ENCODE results near the gene TMEM50B. TPM values are rescaled to one million over a fixed set of nuclear protein-coding genes. Genes with fewer than 3 reads are reported as not detected.
A peak's percentile ranks its signal among the peaks of the same experiment; 100 is the strongest.
"Not testable (repeated sequence)": the region's sequence is repeated elsewhere in the genome, so short reads cannot be mapped to it uniquely, and the experiment has no call there.

Gene TMEM50B
- total RNA-seq, 1 experiment from 2014 or later = 8.0 TPM

DNA sequence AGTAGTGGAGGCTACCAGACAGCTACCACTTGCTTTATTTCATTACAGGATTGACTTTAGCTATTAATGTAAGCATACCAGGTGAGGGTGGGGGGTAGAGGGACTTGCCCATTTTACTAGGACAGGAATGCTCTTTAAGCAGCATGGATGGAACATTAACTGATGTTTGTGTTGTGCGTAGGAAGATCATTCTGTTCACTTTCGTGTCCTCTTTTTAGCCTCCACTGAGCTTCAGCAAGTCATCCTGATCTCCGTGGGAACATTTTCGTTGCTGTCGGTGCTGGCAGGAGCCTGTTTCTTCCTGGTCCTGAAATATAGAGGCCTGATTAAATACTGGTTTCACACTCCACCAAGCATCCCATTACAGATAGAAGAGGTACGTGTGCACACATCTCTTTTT, 47.3 kb downstream of the TMEM50B start:
- DNase-seq (ENCODE audit: low spot score) = no peak

DNA sequence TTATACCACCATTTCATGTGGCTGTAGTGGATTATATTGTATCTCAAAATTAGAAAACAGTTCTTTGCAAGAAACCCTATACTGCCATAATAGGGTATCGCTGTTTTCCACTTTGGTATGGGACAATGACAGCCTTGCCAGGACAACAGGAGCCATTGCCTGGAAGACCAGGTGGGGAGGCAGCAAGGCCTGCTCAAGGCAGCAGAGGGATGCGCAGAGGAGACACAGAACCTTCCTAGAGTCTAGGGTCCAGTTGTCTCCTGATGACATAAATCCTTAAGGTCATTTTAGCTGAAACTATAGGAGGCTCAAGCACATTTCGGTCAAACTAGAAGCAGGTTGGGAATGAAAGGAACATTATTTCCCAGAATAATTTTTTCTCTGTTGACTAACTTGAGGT, 48.9 kb downstream of the TMEM50B start:
- DNase-seq (ENCODE audit: low spot score) = no peak

DNA sequence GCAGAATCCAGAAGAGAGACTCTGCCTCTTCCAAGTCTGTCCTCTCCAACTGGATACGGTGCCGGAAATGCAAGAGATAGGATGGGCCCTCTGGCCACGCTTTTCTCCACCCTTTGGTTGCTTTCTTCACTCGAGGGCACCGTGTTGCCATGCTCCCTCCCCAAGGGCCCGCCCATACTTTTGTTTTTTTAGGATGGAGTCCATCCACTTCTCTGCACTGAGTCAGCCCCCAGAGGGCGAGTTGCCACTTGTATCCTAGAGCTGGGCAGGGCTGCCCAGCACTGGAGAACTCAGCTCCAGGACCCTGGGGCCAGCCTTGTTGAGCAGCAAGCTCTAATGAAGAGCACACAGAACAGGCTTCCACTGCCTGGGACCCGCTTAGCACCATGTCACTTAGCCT, 51.1 kb downstream of the TMEM50B start:
- DNase-seq (ENCODE audit: low spot score) = no peak

DNA sequence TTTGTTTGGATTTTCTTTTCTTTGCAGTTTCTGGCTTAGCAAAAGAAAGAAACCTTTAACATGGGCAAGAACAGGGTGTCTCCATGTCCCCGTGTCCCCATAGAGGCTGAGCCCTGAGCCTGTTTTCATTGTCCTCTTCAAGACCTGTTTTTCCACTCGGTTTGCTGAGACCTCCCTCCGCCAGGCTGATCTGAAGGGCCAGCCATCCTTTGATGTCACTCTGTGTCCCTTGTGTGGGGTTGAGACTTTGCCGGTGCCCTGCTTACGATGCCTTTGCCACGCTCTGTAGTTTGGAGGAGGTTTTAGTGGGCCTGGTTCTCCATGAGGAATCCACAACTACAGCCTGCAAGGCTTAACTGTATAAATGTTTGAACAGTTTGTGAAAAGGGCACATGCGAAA, 52.7 kb downstream of the TMEM50B start:
- DNase-seq (ENCODE audit: low spot score) = no peak

DNA sequence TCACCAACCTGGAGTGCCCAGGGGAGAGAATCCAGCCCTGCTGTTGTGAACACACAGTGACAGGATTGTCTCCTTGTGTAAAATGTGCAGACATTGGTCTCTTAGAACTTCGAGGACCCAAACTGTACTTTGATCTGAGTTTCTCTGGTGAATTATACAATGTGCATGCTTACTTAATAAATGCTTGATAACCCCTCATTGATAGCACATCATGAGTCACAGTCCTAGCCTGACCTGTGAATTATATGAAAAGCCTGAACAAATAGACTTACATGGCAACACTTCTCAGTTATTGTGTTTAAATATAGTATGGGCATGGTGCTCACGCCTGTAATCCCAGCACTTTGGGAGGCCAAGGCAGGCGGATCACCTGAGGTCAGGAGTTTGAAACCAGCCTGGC, 53.9 kb downstream of the TMEM50B start:
- no peak for DNase-seq (ENCODE audit: low spot score)

DNA sequence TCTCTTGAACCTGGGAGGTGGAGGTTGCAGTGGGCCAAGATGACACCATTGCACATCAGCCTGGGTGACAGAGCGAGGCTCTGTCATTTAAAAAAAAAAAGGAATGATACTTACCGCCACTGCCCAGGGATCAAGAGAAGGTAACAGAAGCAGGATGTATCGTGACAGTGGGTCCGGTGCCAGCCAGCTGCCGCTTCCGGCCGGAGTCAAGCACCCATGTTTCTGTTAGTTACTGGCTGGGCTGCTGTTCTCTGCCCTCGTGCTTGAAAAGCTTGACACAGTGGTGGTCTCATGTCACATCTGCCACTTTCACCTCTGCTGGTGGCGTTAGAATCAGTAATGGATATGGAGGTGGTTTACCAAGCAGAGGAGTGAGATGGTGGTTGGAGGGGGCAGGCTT, 55.6 kb downstream of the TMEM50B start:
- no peak for DNase-seq (ENCODE audit: low spot score)

DNA sequence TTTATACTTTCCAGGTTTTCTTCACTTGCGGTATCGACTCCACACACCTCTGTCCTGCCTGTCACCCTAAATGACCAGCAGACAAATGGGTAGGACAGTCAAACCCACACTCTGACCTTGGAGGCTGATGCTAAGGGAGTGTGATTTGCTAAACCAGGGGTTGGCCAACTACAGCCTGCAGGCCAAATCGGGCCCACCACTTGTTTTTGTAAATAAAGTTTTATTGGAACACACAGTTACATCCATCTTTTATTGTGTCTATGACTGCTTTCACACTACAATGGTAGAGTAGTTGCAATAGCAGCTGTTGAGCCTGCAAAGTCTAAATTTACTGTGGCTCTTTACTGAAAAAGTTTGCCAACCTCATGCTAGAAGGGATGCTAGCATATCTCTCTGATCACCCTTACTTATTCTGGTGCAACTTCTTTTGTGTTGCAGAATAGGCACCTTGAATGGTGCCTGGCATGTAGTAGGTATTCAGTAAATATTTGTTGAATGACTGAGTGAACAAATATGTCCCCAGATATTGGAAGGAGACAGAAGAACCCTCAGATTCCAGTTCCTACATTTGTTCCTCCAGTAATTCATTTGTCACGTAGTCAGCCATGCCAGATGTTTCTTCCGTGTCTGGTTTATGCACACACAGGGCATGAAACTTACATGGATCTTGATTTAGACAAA, 57.9 kb downstream of the TMEM50B start:
- no peak for DNase-seq (ENCODE audit: low spot score)

DNA sequence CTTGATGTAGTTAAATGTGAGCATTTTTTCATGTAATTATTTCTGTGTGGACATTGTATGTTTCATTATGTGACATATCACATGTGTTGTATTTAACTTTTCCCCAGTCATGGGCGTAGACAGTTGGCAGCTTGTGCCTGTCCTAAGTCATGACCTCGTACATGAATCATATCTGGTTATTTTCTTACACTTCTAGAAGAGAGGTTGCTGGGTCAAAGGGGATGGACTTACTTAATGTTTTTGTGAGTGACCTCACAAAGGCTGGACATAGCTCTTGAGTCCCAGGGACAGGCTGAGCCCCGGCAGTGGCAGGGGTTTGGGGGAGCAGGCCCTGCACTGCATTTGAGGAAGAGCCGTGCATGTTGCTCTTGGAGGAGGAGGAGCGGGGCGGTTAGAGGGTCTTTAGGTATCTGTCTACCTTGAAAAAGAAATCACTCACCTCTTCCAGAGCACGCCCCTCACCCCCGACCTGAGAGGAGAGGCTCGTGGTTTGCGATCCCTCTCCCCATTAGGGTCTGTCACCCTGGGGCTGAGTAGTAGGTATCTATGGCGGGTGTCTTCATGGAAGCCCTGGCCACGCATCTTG, 60.1 kb downstream of the TMEM50B start:
- DNase-seq (ENCODE audit: low spot score) = peak; percentile 45

DNA sequence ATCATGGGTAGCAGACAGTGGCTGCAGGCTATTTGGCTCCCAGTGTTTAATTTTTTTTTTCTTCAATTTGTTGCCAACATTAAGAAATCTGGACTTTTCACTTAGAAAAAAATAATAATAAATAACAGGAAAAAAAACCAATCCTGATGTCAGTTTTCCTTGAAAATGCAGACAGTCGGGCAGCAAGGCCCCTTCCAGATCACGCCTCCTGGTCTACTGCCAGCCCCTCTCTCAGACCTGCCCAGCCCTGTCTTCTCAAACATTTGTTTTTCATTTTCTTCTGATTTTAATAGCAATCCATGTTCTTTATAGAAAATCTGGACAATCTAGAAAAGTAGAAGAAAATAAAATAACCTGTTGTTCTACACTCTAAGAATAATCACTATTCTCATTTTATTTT, 61.1 kb downstream of the TMEM50B start:
- no peak for DNase-seq (ENCODE audit: low spot score)

DNA sequence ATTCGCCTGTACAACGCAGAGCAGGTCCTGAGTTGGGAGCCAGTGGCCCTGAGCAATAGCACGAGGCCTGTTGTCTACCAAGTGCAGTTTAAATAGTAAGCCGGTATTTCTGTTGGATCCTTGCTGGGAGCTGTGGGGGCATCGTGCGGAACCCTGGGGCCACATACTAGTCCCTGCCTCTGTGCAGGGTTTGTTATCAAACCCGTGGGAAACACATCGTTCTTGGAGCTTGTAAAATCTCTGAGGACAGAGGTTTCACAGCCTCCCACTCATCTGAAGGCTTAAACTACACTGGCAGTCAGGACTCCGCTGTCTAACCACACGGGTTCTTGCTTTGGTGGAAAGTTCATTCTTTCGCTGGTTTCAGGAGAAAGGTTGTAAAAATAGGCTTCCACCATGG, 64.8 kb downstream of the TMEM50B start:
- no peak for DNase-seq (ENCODE audit: low spot score)

DNA sequence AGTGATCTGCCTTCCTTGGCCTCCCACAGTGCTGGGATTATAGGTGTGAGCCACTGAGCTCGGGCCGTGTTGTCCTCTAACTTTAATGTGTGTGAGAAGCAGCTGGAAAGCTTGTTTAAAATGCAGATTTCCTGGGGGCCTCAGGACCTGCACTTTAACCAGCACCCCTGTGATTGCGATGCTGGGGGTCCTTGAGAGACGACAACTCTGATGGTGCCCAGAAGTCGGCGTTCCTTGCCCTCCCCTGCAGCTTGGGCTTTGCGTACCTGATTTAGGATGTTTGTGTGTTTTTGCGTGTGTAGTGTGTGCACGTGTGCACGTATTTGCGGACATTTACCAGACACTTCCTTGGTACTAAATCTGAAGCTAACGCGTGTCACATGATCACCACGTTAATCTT, 65.7 kb downstream of the TMEM50B start:
- DNase-seq (ENCODE audit: low spot score) = no peak

DNA sequence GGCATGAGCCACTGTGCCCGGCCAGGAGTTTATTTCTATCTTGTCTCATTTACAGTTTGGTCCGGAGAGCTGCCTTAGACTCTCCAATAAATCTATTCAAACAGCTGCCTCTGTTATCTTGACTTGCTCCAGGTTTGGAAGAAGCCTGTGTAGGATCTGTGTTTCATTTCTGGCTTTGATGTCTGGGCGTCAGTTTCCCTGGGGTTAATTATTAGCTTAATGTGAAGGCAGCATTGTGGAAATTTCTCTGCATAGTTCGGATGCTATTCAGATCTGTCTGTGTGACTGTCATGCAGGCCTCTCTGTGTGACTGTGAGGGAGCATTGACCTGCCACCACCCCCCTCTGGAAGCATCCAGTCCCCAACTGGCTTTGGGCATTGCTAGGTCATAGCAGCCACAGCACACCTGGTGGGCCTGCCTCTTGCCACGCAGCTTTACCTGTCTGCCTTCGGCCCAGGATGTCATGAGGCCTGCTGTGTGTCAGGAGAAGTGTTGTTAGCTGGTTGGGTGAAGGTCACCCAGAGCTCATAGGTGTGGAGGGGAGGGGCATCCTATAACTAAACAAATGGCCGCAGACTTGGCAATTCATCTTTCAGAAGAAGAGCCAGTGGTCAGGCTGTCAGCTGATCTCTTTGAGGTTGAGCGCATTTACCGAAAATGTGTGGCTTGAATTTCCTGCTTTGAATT, 66.8 kb downstream of the TMEM50B start:
- peak; percentile 66 for DNase-seq (ENCODE audit: low spot score)

DNA sequence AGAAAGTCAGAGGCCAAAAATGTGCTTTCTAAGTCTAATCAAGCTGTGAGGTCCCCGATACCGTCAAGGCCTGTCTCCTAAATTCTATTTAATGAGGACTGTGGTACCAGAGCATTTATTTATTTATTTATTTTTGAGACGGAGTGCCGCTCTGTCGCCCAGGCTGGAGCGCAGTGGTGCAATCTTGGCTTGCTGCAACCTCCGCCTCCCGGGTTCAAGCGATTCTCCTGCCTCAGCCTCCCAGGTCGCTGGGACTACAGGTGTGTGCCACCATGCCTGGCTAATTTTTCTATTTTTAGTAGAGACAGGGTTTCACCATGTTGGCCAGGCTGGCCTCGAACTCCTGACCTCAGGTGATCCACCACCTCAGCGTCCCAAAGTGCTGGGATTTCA, 67.3 kb downstream of the TMEM50B start:
- not testable (repeated sequence) for DNase-seq (ENCODE audit: low spot score)

DNA sequence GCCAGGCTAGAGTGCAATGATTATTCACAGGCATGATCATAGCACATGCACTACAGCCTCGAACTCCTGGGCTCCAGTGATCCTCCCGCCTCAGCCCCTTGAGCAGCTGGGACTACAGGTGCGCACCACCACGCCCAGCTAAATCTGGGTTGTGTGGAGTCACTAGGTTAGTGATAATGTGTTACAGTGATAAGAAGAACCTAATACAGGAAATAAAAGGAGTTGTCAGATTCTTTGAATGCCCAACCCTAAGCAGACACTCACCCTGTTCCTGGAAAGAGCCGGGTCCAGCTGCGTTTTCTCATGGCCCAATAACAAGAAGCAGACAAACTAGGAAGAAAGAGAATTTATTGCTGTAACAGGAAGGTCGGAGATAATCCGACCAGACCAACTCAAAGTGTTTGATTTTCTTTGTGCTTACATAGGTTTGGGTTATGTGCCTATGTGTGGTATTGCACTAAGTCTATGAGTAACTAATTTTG, 67.8 kb downstream of the TMEM50B start:
- DNase-seq (ENCODE audit: low spot score) = no peak

DNA sequence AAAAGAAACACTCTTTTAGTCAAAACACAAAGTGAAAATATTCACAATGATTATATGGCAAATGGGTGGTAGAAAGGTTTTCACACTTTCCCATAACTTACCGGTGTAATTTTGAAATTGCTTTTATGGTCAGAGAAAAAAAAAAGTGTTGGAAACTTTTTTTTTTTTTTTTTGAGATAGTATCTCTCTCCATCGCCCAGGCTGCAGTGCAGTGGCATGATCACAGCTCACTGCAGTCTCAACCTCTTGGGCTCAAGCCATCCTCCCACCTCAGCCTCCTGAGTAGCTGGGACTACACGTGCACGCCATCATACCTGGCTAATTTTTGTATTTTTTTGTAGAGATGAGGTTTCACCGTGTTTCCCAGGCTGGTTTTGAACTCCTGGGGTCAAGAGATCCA, 73.3 kb downstream of the TMEM50B start:
- no peak for DNase-seq (ENCODE audit: low spot score)

DNA sequence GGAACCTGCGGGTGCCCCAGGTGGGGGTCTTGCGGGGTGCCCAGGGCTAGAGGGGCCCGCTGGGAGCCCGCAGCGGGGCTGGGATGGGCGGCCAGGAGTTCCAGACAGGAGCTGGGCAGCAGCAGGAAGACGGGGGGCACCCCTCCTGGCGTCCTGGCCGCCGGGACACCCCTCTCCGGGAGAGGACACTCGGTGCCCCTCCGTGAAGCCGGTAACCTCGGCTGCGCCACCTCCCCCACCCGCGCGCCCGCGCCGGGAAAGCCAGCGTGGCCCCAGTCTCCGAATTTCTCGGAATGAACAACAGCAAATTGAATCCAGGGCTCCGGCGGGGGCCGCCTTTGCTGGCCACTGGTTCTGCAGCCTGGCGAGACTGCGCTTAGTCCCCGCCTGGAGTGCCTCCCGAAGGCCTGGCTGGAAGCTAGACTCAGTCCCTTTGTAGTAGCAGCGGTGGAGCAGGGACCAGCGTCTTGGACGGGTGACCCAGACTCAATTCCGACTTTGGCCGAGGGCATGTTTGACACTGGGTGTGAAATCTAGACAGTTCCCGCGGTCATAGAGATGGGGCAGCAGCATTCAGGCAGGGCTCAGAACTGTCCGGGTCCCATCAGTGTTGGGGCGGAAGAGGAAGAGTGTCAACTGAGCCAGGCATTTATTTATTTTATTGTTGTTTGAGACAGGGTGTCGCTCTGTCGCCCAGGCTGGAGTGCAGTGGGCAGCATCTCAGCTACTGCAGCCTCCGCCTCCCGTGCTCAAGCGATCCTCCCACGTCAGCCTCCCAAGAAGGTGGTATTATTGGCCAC, 75.8 kb downstream of the TMEM50B start:
- DNase-seq (ENCODE audit: low spot score) = peak; percentile 53

DNA sequence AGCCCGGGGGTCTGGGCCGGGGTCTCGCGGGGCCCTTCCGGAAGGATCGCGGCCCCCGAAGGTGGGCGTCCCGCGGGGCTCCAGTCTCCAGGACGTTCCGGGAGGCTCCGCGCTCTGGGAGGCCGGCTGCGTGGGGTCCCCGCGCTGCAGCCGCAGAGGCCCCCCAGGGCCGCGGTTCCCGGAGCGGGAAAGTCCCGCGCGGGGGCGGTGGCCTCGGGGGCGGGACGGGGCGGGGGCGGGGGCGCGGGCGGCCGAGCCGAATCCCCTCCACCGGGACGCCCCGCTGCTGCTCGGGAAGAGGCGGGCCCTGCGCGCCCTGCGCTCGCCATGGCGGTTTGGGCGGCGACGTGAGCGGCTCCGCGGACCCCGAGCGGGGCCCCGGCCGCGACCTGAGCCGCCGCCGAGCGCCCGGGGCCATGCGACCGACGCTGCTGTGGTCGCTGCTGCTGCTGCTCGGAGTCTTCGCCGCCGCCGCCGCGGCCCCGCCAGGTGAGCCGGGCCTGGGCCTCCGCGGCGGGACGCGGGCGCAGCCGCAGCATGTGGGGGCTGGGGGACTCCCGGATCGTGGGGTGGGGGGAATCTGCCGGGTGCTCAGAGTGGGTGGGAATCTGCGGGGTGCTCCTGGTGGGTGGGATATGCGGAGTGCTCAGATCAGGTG, 76.5 kb downstream of the TMEM50B start, which contains the start of gene IFNGR2:
IFNGR2 (plus strand) TSS at position 286 of the 658 bp plus-strand sequence; CDS start at position 417, 131 bp downstream.
- DNase-seq (ENCODE audit: low spot score) = no peak

DNA sequence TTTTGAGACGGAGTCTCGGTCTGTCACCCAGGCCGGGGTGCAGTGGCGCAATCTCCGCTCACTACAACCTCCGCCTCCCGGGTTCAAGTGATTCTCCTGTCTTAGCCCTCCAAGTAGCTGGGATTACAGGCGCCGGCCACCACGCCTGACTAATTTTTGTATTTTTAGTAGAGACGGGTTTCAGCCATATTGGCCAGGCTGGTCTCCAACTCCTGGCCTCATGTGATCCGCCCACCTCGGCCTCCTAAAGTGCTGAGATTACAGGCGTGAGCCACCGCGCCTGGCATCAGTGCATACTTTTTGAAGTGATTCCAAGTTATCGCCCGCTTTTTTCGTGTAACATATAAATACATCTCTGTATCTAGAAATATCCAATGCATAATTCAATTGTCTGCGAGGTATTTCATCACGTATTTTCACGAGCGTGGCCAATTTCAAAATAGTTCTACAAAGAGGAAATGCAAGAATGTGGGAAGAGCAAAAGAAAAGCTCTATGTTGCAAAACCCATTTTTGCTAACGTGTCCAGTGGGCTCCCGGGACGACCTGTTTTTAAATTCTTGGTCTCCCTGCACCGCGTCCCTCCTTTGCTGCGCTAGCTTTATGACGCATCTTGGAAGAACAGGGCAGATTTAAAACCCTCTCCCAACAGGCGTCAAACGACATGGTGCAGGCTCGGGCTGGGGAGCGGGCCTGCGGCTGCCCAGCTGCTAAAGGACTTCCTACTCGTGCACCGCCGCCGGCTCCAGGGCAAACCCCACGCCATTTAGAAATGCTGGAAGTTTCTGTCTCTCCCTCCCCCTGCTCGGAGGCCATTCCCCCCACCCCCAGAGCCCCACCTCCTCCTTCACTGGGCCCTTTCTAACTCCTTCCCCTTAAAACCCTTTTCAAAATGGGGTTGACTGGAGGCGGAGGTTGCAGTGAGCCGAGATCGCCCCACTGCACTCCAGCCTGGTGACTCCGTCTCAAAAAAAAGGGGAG, 77.5 kb downstream of the TMEM50B start:
- DNase-seq (ENCODE audit: low spot score) = no peak

DNA sequence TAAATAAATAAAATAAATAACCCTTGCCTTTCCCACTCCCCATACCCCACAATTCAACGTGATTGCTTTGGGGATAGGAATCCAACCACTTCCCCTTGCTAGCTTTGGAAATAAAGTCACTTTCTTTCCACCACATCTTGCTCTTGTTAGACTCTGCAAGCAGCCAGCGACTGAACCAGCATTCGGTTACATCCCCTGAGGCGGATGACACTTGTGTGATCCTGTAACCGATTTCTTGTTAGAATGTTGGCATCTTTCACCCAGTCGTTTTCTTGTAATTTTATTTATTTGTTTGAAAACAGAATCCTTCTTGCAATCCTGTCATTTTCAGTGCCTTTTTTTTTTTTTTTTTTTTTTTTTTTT, 78.2 kb downstream of the TMEM50B start:
- no peak for DNase-seq (ENCODE audit: low spot score)

Measured in HT-29 (cell line).